ENCODE measurements around the gene FOCAD.

- no peak for TF ChIP-seq MAX (IDR thresholded peaks at IDR 0.05)
- TF ChIP-seq TCF12 (IDR thresholded peaks at IDR 0.05; ENCODE audit: low read depth), result no peak
- no peak for TF ChIP-seq TEAD4 (IDR thresholded peaks at IDR 0.05)
- TF ChIP-seq USF1 (IDR thresholded peaks at IDR 0.05), result no peak
- TF ChIP-seq RAD21 (IDR thresholded peaks at IDR 0.05; ENCODE audit: low read depth), result no peak
- TF ChIP-seq CEBPB (IDR thresholded peaks at IDR 0.05), result no peak
- no peak for TF ChIP-seq EP300 (IDR thresholded peaks at IDR 0.05; ENCODE audit: borderline replicate concordance)
- no peak for TF ChIP-seq NFIC (IDR thresholded peaks at IDR 0.05)
- TF ChIP-seq REST (IDR thresholded peaks at IDR 0.05; ENCODE audit: low read depth), result no peak
- no peak for TF ChIP-seq CREB1 (IDR thresholded peaks at IDR 0.05; ENCODE audit: low read depth)
- TF ChIP-seq YY1 (IDR thresholded peaks at IDR 0.05; ENCODE audit: low read depth), result no peak
- TF ChIP-seq EGR1 (IDR thresholded peaks at IDR 0.05), result no peak
- TF ChIP-seq TAF1 (IDR thresholded peaks at IDR 0.05; ENCODE audit: low read depth), result no peak
Observed at GRCh38 chr9:21023861-21024260, 339.8 kb downstream of the FOCAD start.

Data from Ishikawa (cell line).